CD4-positive, alpha-beta T cell (primary cell): ENCODE results near the gene L3MBTL1. TPM values are rescaled to one million over a fixed set of nuclear protein-coding genes. Genes with fewer than 3 reads are reported as not detected.

Experiments
- ATAC-seq: fragments of 200-7000 bp; cut with Tn5 transposase; one replicate; pipeline ENCODE4 v1.10.0; 2022; ENCODE audit warnings: mild to moderate bottlenecking; ENCODE audit not compliant: poor library complexity
- CTCF ChIA-PET: fragments of 350-600 bp; sonication (Branson Sonifier 250); formaldehyde crosslinking; loops from one replicate; lab custom pipeline; 2021; ENCODE audit warnings: antibody characterized with exemption, inconsistent platforms; lab: Charles Lee
- POLR2A ChIA-PET: fragments of 350-600 bp; sonication (Branson Sonifier 250); formaldehyde crosslinking; loops from one replicate; lab custom pipeline; 2021; ENCODE audit warnings: antibody characterized with exemption, inconsistent platforms; lab: Charles Lee
- DNase-seq, 14 experiments: peaks; one replicate each; pipeline ENCODE4 v3.0.0-alpha.2; 2013 to 2020; ENCODE audit warnings: mixed read lengths in 2 of 14
- H3K27ac ChIP-seq, 2 donors: one replicate each; pipeline versions ENCODE4 v1.5.1 to v1.7.0; 2013; ENCODE audit warnings: low read length in 2 of 2, low read depth in 1 of 2, mild to moderate bottlenecking in 1 of 2
- H3K27me3 ChIP-seq, 2 experiments: 1 replicate in 1 of 2; 2 replicates in 1 of 2; pipeline versions ENCODE4 v1.6.1 to v1.7.0; 2013; ENCODE audit warnings: low read length in 2 of 2, control low read depth in 1 of 2, mild to moderate bottlenecking in 1 of 2, moderate library complexity in 1 of 2; ENCODE audit not compliant: insufficient read depth in 2 of 2, control insufficient read depth in 1 of 2
- H3K36me3 ChIP-seq: one replicate; pipeline ENCODE4 v1.6.1; 2013; ENCODE audit warnings: low read length, control low read depth; ENCODE audit not compliant: insufficient read depth
- H3K4me1 ChIP-seq: one replicate; pipeline ENCODE4 v1.6.1; 2013; ENCODE audit warnings: low read length, control low read depth; ENCODE audit not compliant: insufficient read depth
- H3K4me3 ChIP-seq: one replicate; pipeline ENCODE4 v1.5.1; 2013; ENCODE audit warnings: mild to moderate bottlenecking, low read length, moderate library complexity
- H3K9me3 ChIP-seq, 2 experiments: 1 replicate in 1 of 2; 2 replicates in 1 of 2; pipeline versions ENCODE4 v1.6.1 to v1.7.0; 2013; ENCODE audit warnings: low read length in 2 of 2, mild to moderate bottlenecking in 2 of 2, control low read depth in 1 of 2, moderate library complexity in 1 of 2; ENCODE audit not compliant: control insufficient read depth in 1 of 2, insufficient read depth in 1 of 2
- H3K27ac Mint-ChIP-seq: one replicate; pipeline ENCODE4 v1.8.0; 2020; ENCODE audit warnings: mixed read lengths
- H3K27me3 Mint-ChIP-seq: one replicate; pipeline ENCODE4 v1.8.0; 2021; ENCODE audit warnings: mixed read lengths
- H3K36me3 Mint-ChIP-seq: one replicate; pipeline ENCODE4 v1.8.0; 2021; ENCODE audit warnings: low read depth, mixed read lengths
- H3K4me1 Mint-ChIP-seq: one replicate; pipeline ENCODE4 v1.8.0; 2021; ENCODE audit warnings: low read depth, mixed read lengths
- H3K4me3 Mint-ChIP-seq: one replicate; pipeline ENCODE4 v1.8.0; 2020; ENCODE audit warnings: mild to moderate bottlenecking, mixed read lengths
- H3K9me3 Mint-ChIP-seq: one replicate; pipeline ENCODE4 v1.8.0; 2020; ENCODE audit warnings: mixed read lengths
- CTCF ChIP-seq: fragments of 200-600 bp; IDR thresholded peaks from one replicate; pipeline ENCODE4 v1.8.0; 2022; ENCODE audit warnings: antibody characterized with exemption, mild to moderate bottlenecking
- intact Hi-C, 2 experiments: fragments of 100-400 bp; cut with DNase I in 1 of 2; cut with micrococcal nuclease in 1 of 2; formaldehyde crosslinking; loops; one replicate each; pipeline versions ENCODE4 v1.15.1 to v1.9.0; 2023 to 2025; cut with DNase I, micrococcal nuclease
- total RNA-seq, 174 experiments: library from RNA in 2 of 174; stranded (reverse) in 2 of 174; gene quantifications; one replicate each; pipeline ENCODE4 v1.2.3 and lab custom pipeline; 2021 to 2026

L3MBTL1 gene
- total RNA-seq, 2 experiments from 2014 or later, result 10.2 to 10.5 TPM

GRCh38 chr20:43563991-43564390 is 56.5 kb downstream of the L3MBTL1 start:
- Histone ChIP-seq H3K27ac (no peak overlapping the region), H3K4me3 (no peak overlapping the region), H3K27me3 (no peaks in the 10 kb centered on the region), H3K4me1 (no peaks in the 10 kb centered on the region), H3K36me3 (no peaks in the 10 kb centered on the region), H3K9me3 (no peaks in the 10 kb centered on the region)
- Mint-ChIP-seq H3K9me3 (no peaks in the 10 kb centered on the region), H3K36me3 (no peaks in the 10 kb centered on the region), H3K4me3 (no peak overlapping the region), H3K27ac (no peak overlapping the region), H3K27me3 (no peaks in the 10 kb centered on the region), H3K4me1 (no peaks in the 10 kb centered on the region)
- DNase-seq (no peak), ATAC-seq (no peak)
- CTCF ChIA-PET, result no interaction called here
- intact Hi-C loops, result no loop called here
- POLR2A ChIA-PET, result no interaction called here
- TF ChIP-seq CTCF, result no peak

GRCh38 chr20:43564455-43564854 is 57.0 kb downstream of the L3MBTL1 start:
- Histone ChIP-seq H3K36me3 (no peaks in the 10 kb centered on the region), H3K4me1 (no peaks in the 10 kb centered on the region), H3K4me3 (no peak overlapping the region), H3K9me3 (no peaks in the 10 kb centered on the region), H3K27me3 (no peaks in the 10 kb centered on the region), H3K27ac (no peak overlapping the region)
- Mint-ChIP-seq H3K36me3 (no peaks in the 10 kb centered on the region), H3K9me3 (no peaks in the 10 kb centered on the region), H3K27me3 (no peaks in the 10 kb centered on the region), H3K27ac (no peak overlapping the region), H3K4me1 (no peaks in the 10 kb centered on the region), H3K4me3 (no peak overlapping the region)
- intact Hi-C loops, result no loop called here
- TF ChIP-seq CTCF, result no peak
- DNase-seq (no peak), ATAC-seq (no peak)
- ChIA-PET CTCF (no interaction called here), POLR2A (no interaction called here)

GRCh38 chr20:43564993-43565757 is 57.7 kb downstream of the L3MBTL1 start:
- Mint-ChIP-seq H3K4me1 (no peaks in the 10 kb centered on the region), H3K27me3 (no peaks in the 10 kb centered on the region), H3K36me3 (no peaks in the 10 kb centered on the region), H3K9me3 (no peaks in the 10 kb centered on the region), H3K4me3 (no peak overlapping the region), H3K27ac (no peak overlapping the region)
- intact Hi-C loops, result no loop called here
- POLR2A ChIA-PET, result no interaction called here
- no peak for TF ChIP-seq CTCF
- CTCF ChIA-PET, result no interaction called here
- DNase-seq (no peak), ATAC-seq (no peak)
- Histone ChIP-seq H3K4me3 (no peak overlapping the region), H3K36me3 (no peaks in the 10 kb centered on the region), H3K27me3 (no peaks in the 10 kb centered on the region), H3K4me1 (no peaks in the 10 kb centered on the region), H3K27ac (no peak overlapping the region), H3K9me3 (no peaks in the 10 kb centered on the region)
